ENCODE data around the gene GNAI2. TPM values are rescaled to one million over a fixed set of nuclear protein-coding genes. Genes with fewer than 3 reads are reported as not detected.

Gene GNAI2
- total RNA-seq, 2 experiments from 2014 or later = 493 to 519 TPM

- CTCF ChIA-PET = interaction anchor here (0.7 to 7.1 kb wide), 3 partner anchors 13 to 41 kb away, joined by 3 to 212 read pairs (median 4); no protein-coding TSS in a partner anchor
- no peaks in the 10 kb centered on the region for H3K36me3 Mint-ChIP-seq (ENCODE audit: low read depth)
- no peak for DNase-seq
- H3K27me3 Mint-ChIP-seq = peaks cover 1% of the 10 kb centered on the region
- peaks cover 43% of the 10 kb centered on the region for H3K4me1 Mint-ChIP-seq
- no peak overlapping the region for H3K4me3 Mint-ChIP-seq
- H3K27ac Mint-ChIP-seq = no peak overlapping the region
- POLR2A ChIA-PET = interaction anchor here (6.6 kb wide), 1 partner anchor 14 kb away, joined by 117 read pairs; no protein-coding TSS in a partner anchor
- H3K9me3 Mint-ChIP-seq = no peaks in the 10 kb centered on the region
These were observed 5.2 kb upstream of the GNAI2 start for GRCh38 chr3:50230794-50231125.

GRCh38 chr3:50231581-50231980, 4.4 kb upstream of the GNAI2 start:
- POLR2A ChIA-PET = no interaction called here

GRCh38 chr3:50232303-50232702, 3.7 kb upstream of the GNAI2 start:
- Mint-ChIP-seq H3K27me3 (no peaks in the 10 kb centered on the region), H3K27ac (no peak overlapping the region), H3K36me3 (ENCODE audit: low read depth) (peaks cover 11% of the 10 kb centered on the region), H3K4me1 (peaks cover 34% of the 10 kb centered on the region), H3K9me3 (no peaks in the 10 kb centered on the region), H3K4me3 (no peak overlapping the region)
- CTCF ChIA-PET = interaction anchor here (0.6 kb wide), 1 partner anchor 465 kb away, joined by 3 read pairs; no protein-coding TSS in a partner anchor
- POLR2A ChIA-PET = no interaction called here
- no peak for DNase-seq

More at GRCh38 chr3:50231581-50231980, 4.4 kb upstream of the GNAI2 start:
- no peaks in the 10 kb centered on the region for H3K27me3 Mint-ChIP-seq
- H3K9me3 Mint-ChIP-seq = no peaks in the 10 kb centered on the region
- peaks cover 4% of the 10 kb centered on the region for H3K36me3 Mint-ChIP-seq (ENCODE audit: low read depth)
- H3K4me1 Mint-ChIP-seq = peaks cover 38% of the 10 kb centered on the region
- DNase-seq = no peak
- H3K27ac Mint-ChIP-seq = no peak overlapping the region
- no peak overlapping the region for H3K4me3 Mint-ChIP-seq
- CTCF ChIA-PET = interaction anchor here (0.6 to 7.1 kb wide), 2 partner anchors 12 to 465 kb away, joined by 3 to 212 read pairs; no protein-coding TSS in a partner anchor

GRCh38 chr3:50233176-50233575, 2.8 kb upstream of the GNAI2 start:
- Mint-ChIP-seq H3K9me3 (no peaks in the 10 kb centered on the region), H3K27ac (no peak overlapping the region), H3K4me3 (no peak overlapping the region), H3K36me3 (ENCODE audit: low read depth) (peaks cover 20% of the 10 kb centered on the region), H3K27me3 (no peaks in the 10 kb centered on the region), H3K4me1 (peaks cover 31% of the 10 kb centered on the region)
- POLR2A ChIA-PET = interaction anchor here (5.7 kb wide), 1 partner anchor 15 kb away, joined by 87 read pairs; no protein-coding TSS in a partner anchor
- CTCF ChIA-PET = interaction anchor here (3.8 kb wide), 1 partner anchor 14 kb away, joined by 76 read pairs; no protein-coding TSS in a partner anchor
- DNase-seq = no peak

- no peaks in the 10 kb centered on the region for H3K9me3 Mint-ChIP-seq
- peak overlapping the region; percentile 99 for H3K4me3 Mint-ChIP-seq
- DNase-seq = no peak
- CTCF ChIA-PET = interaction anchor here (1.2 to 3.8 kb wide), 4 partner anchors 9 to 35 kb away, joined by 6 to 76 read pairs (median 16); no protein-coding TSS in a partner anchor
- peak overlapping the region; percentile 98 for H3K27ac Mint-ChIP-seq
- POLR2A ChIA-PET = interaction anchor here (0.9 to 5.7 kb wide), 9 partner anchors 9 to 373 kb away, joined by 3 to 87 read pairs (median 9); partner anchors contain the start of genes HYAL3, NAA80, SLC38A3 and TUSC2
- H3K27me3 Mint-ChIP-seq = no peaks in the 10 kb centered on the region
- peaks cover 48% of the 10 kb centered on the region for H3K4me1 Mint-ChIP-seq
- peaks cover 43% of the 10 kb centered on the region for H3K36me3 Mint-ChIP-seq (ENCODE audit: low read depth)
These were observed 604 bp downstream of the GNAI2 start for GRCh38 chr3:50236484-50237132.

- Mint-ChIP-seq H3K9me3 (no peaks in the 10 kb centered on the region), H3K36me3 (ENCODE audit: low read depth) (peaks cover 45% of the 10 kb centered on the region), H3K27me3 (no peaks in the 10 kb centered on the region), H3K4me3 (peak overlapping the region; percentile 99), H3K27ac (peak overlapping the region; percentile 98), H3K4me1 (peaks cover 54% of the 10 kb centered on the region)
- POLR2A ChIA-PET = interaction anchor here (0.9 to 5.7 kb wide), 9 partner anchors 9 to 108 kb away, joined by 3 to 87 read pairs (median 9); partner anchors contain the start of genes HYAL3, NAA80, SLC38A3 and TUSC2
- CTCF ChIA-PET = interaction anchor here (2.0 to 2.1 kb wide), 2 partner anchors 9 to 10 kb away, joined by 11 to 20 read pairs; no protein-coding TSS in a partner anchor
- peak; percentile 58 for DNase-seq
These were observed 1.2 kb downstream of the GNAI2 start for GRCh38 chr3:50237133-50237651.

GRCh38 chr3:50237754-50238548, 1.9 kb downstream of the GNAI2 start:
- DNase-seq = peak; percentile 93
- Mint-ChIP-seq H3K4me1 (peaks cover 62% of the 10 kb centered on the region), H3K9me3 (no peaks in the 10 kb centered on the region), H3K27ac (peak overlapping the region; percentile 98), H3K27me3 (no peaks in the 10 kb centered on the region), H3K4me3 (peak overlapping the region; percentile 99), H3K36me3 (ENCODE audit: low read depth) (peaks cover 50% of the 10 kb centered on the region)
- ChIA-PET POLR2A (interaction anchor here (0.9 to 5.7 kb wide), 9 partner anchors 10 to 107 kb away, joined by 3 to 87 read pairs (median 9); partner anchors contain the start of genes HYAL3, NAA80, SLC38A3 and TUSC2), CTCF (interaction anchor here (1.1 to 2.1 kb wide), 3 partner anchors 9 to 61 kb away, joined by 3 to 20 read pairs (median 11); partner anchors contain the start of genes HYAL3 and NAA80)

GRCh38 chr3:50238549-50239026, 2.6 kb downstream of the GNAI2 start:
- no peaks in the 10 kb centered on the region for H3K9me3 Mint-ChIP-seq
- POLR2A ChIA-PET = interaction anchor here (4.0 to 5.7 kb wide), 3 partner anchors 10 to 99 kb away, joined by 36 to 87 read pairs (median 48); no protein-coding TSS in a partner anchor
- H3K4me3 Mint-ChIP-seq = peak overlapping the region; percentile 99
- no peaks in the 10 kb centered on the region for H3K27me3 Mint-ChIP-seq
- peak; percentile 48 for DNase-seq
- CTCF ChIA-PET = interaction anchor here (1.1 to 2.1 kb wide), 2 partner anchors 9 to 60 kb away, joined by 3 to 20 read pairs; partner anchors contain the start of genes HYAL3 and NAA80
- H3K4me1 Mint-ChIP-seq = peaks cover 63% of the 10 kb centered on the region
- peaks cover 52% of the 10 kb centered on the region for H3K36me3 Mint-ChIP-seq (ENCODE audit: low read depth)
- H3K27ac Mint-ChIP-seq = peak overlapping the region; percentile 98

- DNase-seq = no peak
- POLR2A ChIA-PET = interaction anchor here (1.3 to 9.7 kb wide), 3 partner anchors 12 to 98 kb away, joined by 3 to 117 read pairs (median 36); no protein-coding TSS in a partner anchor
- CTCF ChIA-PET = interaction anchor here (8.1 kb wide), 1 partner anchor 11 kb away, joined by 212 read pairs; no protein-coding TSS in a partner anchor
- H3K36me3 Mint-ChIP-seq (ENCODE audit: low read depth) = peaks cover 57% of the 10 kb centered on the region
- no peaks in the 10 kb centered on the region for H3K9me3 Mint-ChIP-seq
- H3K4me3 Mint-ChIP-seq = peak overlapping the region; percentile 99
- peak overlapping the region; percentile 98 for H3K27ac Mint-ChIP-seq
- H3K4me1 Mint-ChIP-seq = peaks cover 69% of the 10 kb centered on the region
- H3K27me3 Mint-ChIP-seq = no peaks in the 10 kb centered on the region
These were observed 3.6 kb downstream of the GNAI2 start for GRCh38 chr3:50239649-50240048.

- H3K27ac Mint-ChIP-seq = peak overlapping the region; percentile 94
- POLR2A ChIA-PET = interaction anchor here (0.9 to 9.7 kb wide), 6 partner anchors 10 to 367 kb away, joined by 3 to 117 read pairs (median 4); partner anchors contain the start of genes IFRD2 and RASSF1
- no peaks in the 10 kb centered on the region for H3K27me3 Mint-ChIP-seq
- peaks cover 60% of the 10 kb centered on the region for H3K36me3 Mint-ChIP-seq (ENCODE audit: low read depth)
- peaks cover 76% of the 10 kb centered on the region for H3K4me1 Mint-ChIP-seq
- H3K4me3 Mint-ChIP-seq = peak overlapping the region; percentile 73
- H3K9me3 Mint-ChIP-seq = no peaks in the 10 kb centered on the region
- CTCF ChIA-PET = interaction anchor here (8.1 kb wide), 1 partner anchor 13 kb away, joined by 212 read pairs; no protein-coding TSS in a partner anchor
- no peak for DNase-seq
These were observed 5.2 kb downstream of the GNAI2 start for GRCh38 chr3:50241163-50241562.

GRCh38 chr3:50241713-50242380, 5.8 kb downstream of the GNAI2 start:
- POLR2A ChIA-PET = interaction anchor here (1.2 to 9.7 kb wide), 5 partner anchors 9 to 366 kb away, joined by 3 to 117 read pairs (median 4); partner anchors contain the start of genes IFRD2 and RASSF1
- DNase-seq = peak; percentile 37

More at GRCh38 chr3:50241713-50242380, 5.8 kb downstream of the GNAI2 start:
- no peaks in the 10 kb centered on the region for H3K9me3 Mint-ChIP-seq
- peak overlapping the region; percentile 94 for H3K27ac Mint-ChIP-seq
- peaks cover 58% of the 10 kb centered on the region for H3K36me3 Mint-ChIP-seq (ENCODE audit: low read depth)
- peak overlapping the region; percentile 73 for H3K4me3 Mint-ChIP-seq
- peaks cover 83% of the 10 kb centered on the region for H3K4me1 Mint-ChIP-seq
- CTCF ChIA-PET = interaction anchor here (8.1 kb wide), 1 partner anchor 14 kb away, joined by 212 read pairs; no protein-coding TSS in a partner anchor
- no peaks in the 10 kb centered on the region for H3K27me3 Mint-ChIP-seq
